CD8-positive, alpha-beta memory T cell (primary cell): ENCODE data around the gene HNRNPM. TPM values are rescaled to one million over a fixed set of nuclear protein-coding genes. Genes with fewer than 3 reads are reported as not detected.
"Not testable (repeated sequence)": the region's sequence is repeated elsewhere in the genome, so short reads cannot be mapped to it uniquely, and the experiment has no call there.

Experiments used
- CTCF ChIA-PET: fragments of 350-600 bp; sonication (Branson Sonifier 250); formaldehyde crosslinking; loops from one replicate; lab custom pipeline; 2021; ENCODE audit warnings: antibody characterized with exemption; lab: Charles Lee
- POLR2A ChIA-PET: fragments of 350-600 bp; sonication (Branson Sonifier 250); formaldehyde crosslinking; loops from one replicate; lab custom pipeline; 2021; ENCODE audit warnings: antibody characterized with exemption; lab: Charles Lee
- DNase-seq, 5 donors: peaks; one replicate each; pipeline versions ENCODE4 v3.0.0 to v3.0.0-alpha.2; 2020 to 2022; ENCODE audit warnings: mixed read lengths in 1 of 5
- H3K27ac ChIP-seq: one replicate; pipeline ENCODE4 v1.7.0; 2013; ENCODE audit warnings: low read depth, mild to moderate bottlenecking, low read length, moderate library complexity
- H3K27me3 ChIP-seq: 2 replicates; pipeline ENCODE4 v1.7.0; 2013; ENCODE audit warnings: low read length, mild to moderate bottlenecking; ENCODE audit not compliant: insufficient read depth, poor library complexity, severe bottlenecking
- H3K36me3 ChIP-seq: 2 replicates; pipeline ENCODE4 v1.7.0; 2013; ENCODE audit warnings: mild to moderate bottlenecking, low read length, moderate library complexity; ENCODE audit not compliant: insufficient read depth
- H3K4me1 ChIP-seq: 2 replicates; pipeline ENCODE4 v1.7.0; 2013; ENCODE audit warnings: mild to moderate bottlenecking, low read length, moderate library complexity; ENCODE audit not compliant: insufficient read depth
- H3K4me3 ChIP-seq: 2 replicates; pipeline ENCODE4 v1.7.0; 2013; ENCODE audit warnings: mild to moderate bottlenecking, low read length
- H3K9me3 ChIP-seq: 2 replicates; pipeline ENCODE4 v1.7.0; 2013; ENCODE audit warnings: mild to moderate bottlenecking, low read length
- H3K27ac Mint-ChIP-seq, 8 donors: one replicate each; pipeline ENCODE4 v1.8.0; 2020 to 2021; ENCODE audit warnings: mixed read lengths in 8 of 8, mild to moderate bottlenecking in 6 of 8, inconsistent platforms in 3 of 8, moderate library complexity in 3 of 8
- H3K27me3 Mint-ChIP-seq, 2 donors: one replicate each; pipeline ENCODE4 v1.8.0; 2020 to 2021; ENCODE audit warnings: mixed read lengths in 2 of 2, mild to moderate bottlenecking in 1 of 2, moderate library complexity in 1 of 2
- H3K36me3 Mint-ChIP-seq, 3 donors: one replicate each; pipeline ENCODE4 v1.8.0; 2020 to 2021; ENCODE audit warnings: mixed read lengths in 3 of 3, inconsistent platforms in 1 of 3, mild to moderate bottlenecking in 1 of 3
- H3K4me1 Mint-ChIP-seq, 3 donors: one replicate each; pipeline ENCODE4 v1.8.0; 2020 to 2021; ENCODE audit warnings: mixed read lengths in 3 of 3, inconsistent platforms in 1 of 3, mild to moderate bottlenecking in 1 of 3
- H3K4me3 Mint-ChIP-seq, 7 donors: one replicate each; pipeline ENCODE4 v1.8.0; 2020 to 2021; ENCODE audit warnings: mixed read lengths in 7 of 7, mild to moderate bottlenecking in 6 of 7, moderate library complexity in 4 of 7, inconsistent platforms in 2 of 7
- H3K9me3 Mint-ChIP-seq, 5 donors: one replicate each; pipeline ENCODE4 v1.8.0; 2020 to 2022; ENCODE audit warnings: mixed read lengths in 5 of 5, mild to moderate bottlenecking in 3 of 5, moderate library complexity in 2 of 5, inconsistent platforms in 1 of 5
- polyA plus RNA-seq: library from polyadenylated mRNA; unstranded; fragments of 300-500 nt; fragmentation: Illumina TruSeq; gene quantifications from one replicate; pipeline ENCODE4 v1.2.3, GENCODE V29; 2021
- total RNA-seq, 2 experiments: library from RNA; stranded (reverse); gene quantifications; one replicate each; pipeline ENCODE4 v1.2.3, GENCODE V29; 2021

HNRNPM gene
- total and polyA plus RNA-seq, 3 experiments from 2014 or later, result 311 to 338 (median 336) TPM

GRCh38 chr19:8429044-8429443 lies 15.7 kb upstream of the HNRNPM start:
- ChIA-PET CTCF (no interaction called here), POLR2A (no interaction called here)
- H3K4me3 ChIP-seq, result no peak overlapping the region
- no peaks in the 10 kb centered on the region for H3K9me3 Mint-ChIP-seq
- H3K4me1 Mint-ChIP-seq, result no peaks in the 10 kb centered on the region
- no peak overlapping the region for H3K27ac ChIP-seq
- peaks cover 0 to 34% (median 8%) of the 10 kb centered on the region in 3 donors for H3K36me3 Mint-ChIP-seq
- no peaks in the 10 kb centered on the region for H3K27me3 Mint-ChIP-seq
- H3K4me1 ChIP-seq, result no peaks in the 10 kb centered on the region
- H3K27me3 ChIP-seq, result no peaks in the 10 kb centered on the region
- H3K27ac Mint-ChIP-seq, result peak overlapping the region in 1 of 8 donors; percentile 24
- no peaks in the 10 kb centered on the region for H3K36me3 ChIP-seq
- DNase-seq, result no peak
- no peak overlapping the region for H3K4me3 Mint-ChIP-seq
- H3K9me3 ChIP-seq, result no peaks in the 10 kb centered on the region

GRCh38 chr19:8429826-8430225 lies 14.9 kb upstream of the HNRNPM start:
- peaks cover 0 to 30% (median 8%) of the 10 kb centered on the region in 3 donors for H3K36me3 Mint-ChIP-seq
- ChIA-PET CTCF (interaction anchor here (2.0 kb wide), 1 partner anchor 149 kb away, joined by 4 read pairs; no protein-coding TSS in a partner anchor), POLR2A (no interaction called here)

GRCh38 chr19:8430650-8431049 lies 14.1 kb upstream of the HNRNPM start:
- POLR2A ChIA-PET, result no interaction called here
- no peaks in the 10 kb centered on the region for H3K27me3 Mint-ChIP-seq

More at GRCh38 chr19:8429826-8430225, 14.9 kb upstream of the HNRNPM start:
- H3K27me3 ChIP-seq, result no peaks in the 10 kb centered on the region
- DNase-seq, result no peak
- H3K27ac ChIP-seq, result no peak overlapping the region
- Mint-ChIP-seq H3K4me1 (no peaks in the 10 kb centered on the region), H3K4me3 (no peak overlapping the region), H3K27ac (peak overlapping the region in 1 of 8 donors; percentile 46), H3K27me3 (no peaks in the 10 kb centered on the region), H3K9me3 (no peaks in the 10 kb centered on the region)
- no peaks in the 10 kb centered on the region for H3K4me1 ChIP-seq
- H3K4me3 ChIP-seq, result no peak overlapping the region
- no peaks in the 10 kb centered on the region for H3K36me3 ChIP-seq
- no peaks in the 10 kb centered on the region for H3K9me3 ChIP-seq

GRCh38 chr19:8438236-8438635 lies 6.5 kb upstream of the HNRNPM start:
- H3K36me3 Mint-ChIP-seq, result peaks cover 0 to 15% (median 2%) of the 10 kb centered on the region in 3 donors
- POLR2A ChIA-PET, result no interaction called here
- H3K9me3 Mint-ChIP-seq, result no peaks in the 10 kb centered on the region
- no peak for DNase-seq
- H3K4me3 Mint-ChIP-seq, result no peak overlapping the region
- no peaks in the 10 kb centered on the region for H3K4me1 ChIP-seq
- no peak overlapping the region for H3K27ac ChIP-seq
- CTCF ChIA-PET, result interaction anchor here (1.7 kb wide), 1 partner anchor 25 kb away, joined by 4 read pairs; the partner anchor contains the start of gene MARCHF2
- no peaks in the 10 kb centered on the region for H3K9me3 ChIP-seq
- no peaks in the 10 kb centered on the region for H3K36me3 ChIP-seq
- H3K27ac Mint-ChIP-seq, result no peak overlapping the region
- no peaks in the 10 kb centered on the region for H3K27me3 ChIP-seq
- H3K4me3 ChIP-seq, result no peak overlapping the region
- no peaks in the 10 kb centered on the region for H3K27me3 Mint-ChIP-seq
- H3K4me1 Mint-ChIP-seq, result no peaks in the 10 kb centered on the region

More at GRCh38 chr19:8430650-8431049, 14.1 kb upstream of the HNRNPM start:
- no peak overlapping the region for H3K4me3 ChIP-seq
- Mint-ChIP-seq H3K4me1 (no peaks in the 10 kb centered on the region), H3K27ac (peak overlapping the region in 1 of 8 donors; percentile 44), H3K4me3 (no peak overlapping the region), H3K36me3 (peaks cover 0 to 30% (median 10%) of the 10 kb centered on the region in 3 donors), H3K9me3 (no peaks in the 10 kb centered on the region)
- no peak overlapping the region for H3K27ac ChIP-seq
- no peak for DNase-seq
- no peaks in the 10 kb centered on the region for H3K9me3 ChIP-seq
- no peaks in the 10 kb centered on the region for H3K4me1 ChIP-seq
- CTCF ChIA-PET, result interaction anchor here (0.6 to 2.0 kb wide), 2 partner anchors 10 to 148 kb away, joined by 3 to 4 read pairs; no protein-coding TSS in a partner anchor
- H3K36me3 ChIP-seq, result no peaks in the 10 kb centered on the region
- no peaks in the 10 kb centered on the region for H3K27me3 ChIP-seq

- Mint-ChIP-seq H3K27ac (peak overlapping the region in 1 of 8 donors; percentile 62), H3K9me3 (no peaks in the 10 kb centered on the region), H3K36me3 (peaks cover 0 to 30% (median 4%) of the 10 kb centered on the region in 3 donors), H3K4me3 (peak overlapping the region in 4 of 7 donors; percentile 32 to 74 (median 40)), H3K27me3 (no peaks in the 10 kb centered on the region), H3K4me1 (peaks cover 21 to 24% (median 23%) of the 10 kb centered on the region in 3 donors)
- peaks cover 6% of the 10 kb centered on the region for H3K36me3 ChIP-seq
- H3K9me3 ChIP-seq, result no peaks in the 10 kb centered on the region
- no peak overlapping the region for H3K4me3 ChIP-seq
- H3K27ac ChIP-seq, result no peak overlapping the region
- ChIA-PET POLR2A (interaction anchor here (0.8 kb wide), 1 partner anchor 136 kb away, joined by 3 read pairs; the partner anchor contains the start of gene MYO1F), CTCF (interaction anchor here (0.8 to 1.4 kb wide), 4 partner anchors 8 to 139 kb away, joined by 3 to 5 read pairs (median 3); partner anchors contain the start of gene MARCHF2)
- peaks cover 12% of the 10 kb centered on the region for H3K4me1 ChIP-seq
- no peaks in the 10 kb centered on the region for H3K27me3 ChIP-seq
- DNase-seq, result no peak
These were observed 2.8 kb upstream of the HNRNPM start for GRCh38 chr19:8441725-8442544.

GRCh38 chr19:8444140-8444676 lies 567 bp upstream of the HNRNPM start:
- not testable (repeated sequence) for H3K27me3 Mint-ChIP-seq

GRCh38 chr19:8445488-8446001 lies 770 bp downstream of the HNRNPM start:
- no peaks in the 10 kb centered on the region for H3K9me3 Mint-ChIP-seq
- Histone ChIP-seq H3K4me1 (peaks cover 44% of the 10 kb centered on the region), H3K27ac (peak overlapping the region; percentile 96), H3K4me3 (peak overlapping the region; percentile 83), H3K27me3 (no peaks in the 10 kb centered on the region), H3K9me3 (no peaks in the 10 kb centered on the region), H3K36me3 (peaks cover 7% of the 10 kb centered on the region)
- CTCF ChIA-PET, result interaction anchor here (0.8 to 1.7 kb wide), 6 partner anchors 33 to 135 kb away, joined by 3 to 6 read pairs (median 3); partner anchors contain the start of gene MARCHF2
- no peaks in the 10 kb centered on the region for H3K27me3 Mint-ChIP-seq
- H3K36me3 Mint-ChIP-seq, result peaks cover 0 to 40% (median 9%) of the 10 kb centered on the region in 3 donors
- peak; percentile 16 to 63 (median 46) for DNase-seq
- POLR2A ChIA-PET, result interaction anchor here (1.4 to 3.2 kb wide), 2 partner anchors 16 to 32 kb away, joined by 5 to 16 read pairs; partner anchors contain the start of gene MARCHF2
- peaks cover 45 to 56% (median 54%) of the 10 kb centered on the region in 3 donors for H3K4me1 Mint-ChIP-seq
- H3K27ac Mint-ChIP-seq, result peak overlapping the region; percentile 51 to 98 (median 90)
- H3K4me3 Mint-ChIP-seq, result peak overlapping the region; percentile 84 to 100 (median 93)

More at GRCh38 chr19:8444140-8444676, 567 bp upstream of the HNRNPM start:
- Histone ChIP-seq H3K4me1 (peaks cover 32% of the 10 kb centered on the region), H3K27ac (peak overlapping the region; percentile 55), H3K4me3 (peak overlapping the region; percentile 83)
- H3K27ac Mint-ChIP-seq, result peak overlapping the region; percentile 93 to 100 (median 99)
- peaks cover 37 to 45% (median 45%) of the 10 kb centered on the region in 3 donors for H3K4me1 Mint-ChIP-seq
- ChIA-PET POLR2A (interaction anchor here (0.5 to 3.2 kb wide), 12 partner anchors 11 to 217 kb away, joined by 3 to 16 read pairs (median 4); partner anchors contain the start of genes MARCHF2, RPS28 and ZNF414), CTCF (interaction anchor here (1.2 to 1.9 kb wide), 6 partner anchors 18 to 127 kb away, joined by 3 to 10 read pairs (median 3); partner anchors contain the start of gene MARCHF2)
- not testable (repeated sequence) for H3K9me3 ChIP-seq, H3K9me3 Mint-ChIP-seq, DNase-seq, H3K36me3 ChIP-seq, H3K27me3 ChIP-seq
- peak overlapping the region; percentile 93 to 100 (median 98) for H3K4me3 Mint-ChIP-seq
- H3K36me3 Mint-ChIP-seq, result peaks cover 0 to 35% (median 9%) of the 10 kb centered on the region in 3 donors
